Keratinocyte (primary cell): Measurements from ENCODE around the gene SLC25A21. TPM values are rescaled to one million over a fixed set of nuclear protein-coding genes. Genes with fewer than 3 reads are reported as not detected.

ENCODE experiments used
- DNase-seq: peaks from one replicate; pipeline ENCODE4 v3.0.0-alpha.2; 2011; ENCODE audit warnings: low read depth, missing footprints, low spot score
- FAIRE-seq: peaks from 2 replicates; lab custom pipeline; 2011; peaks lifted over from hg19 to GRCh38; lab: Jason Lieb, UNC
- H2AFZ ChIP-seq: 2 replicates; pipeline ENCODE4 v1.6.0; 2012; ENCODE audit warnings: low read length, control low read depth, inconsistent platforms; ENCODE audit not compliant: control insufficient read depth
- H3K27ac ChIP-seq: 2 replicates; pipeline ENCODE4 v1.5.1; 2011; ENCODE audit warnings: low read length; ENCODE audit not compliant: control insufficient read depth, insufficient read depth
- H3K27me3 ChIP-seq: 3 replicates; pipeline ENCODE4 v1.6.0; 2011; ENCODE audit warnings: low read length; ENCODE audit not compliant: control insufficient read depth, insufficient read depth; ENCODE audit errors: extremely low read depth
- H3K36me3 ChIP-seq, 2 experiments: 2 replicates in 1 of 2; 3 replicates in 1 of 2; pipeline ENCODE4 v1.5.1; 2011; ENCODE audit warnings: low read length in 2 of 2, mild to moderate bottlenecking in 1 of 2; ENCODE audit not compliant: control insufficient read depth in 2 of 2, insufficient read depth in 2 of 2; ENCODE audit errors: extremely low read depth in 1 of 2
- H3K4me1 ChIP-seq: 3 replicates; pipeline ENCODE4 v1.5.1; 2011; ENCODE audit warnings: low read length; ENCODE audit not compliant: control insufficient read depth, insufficient read depth; ENCODE audit errors: extremely low read depth
- H3K4me2 ChIP-seq: 3 replicates; pipeline ENCODE4 v1.6.0; 2011; ENCODE audit warnings: low read depth, low read length; ENCODE audit not compliant: control insufficient read depth, insufficient read depth; ENCODE audit errors: extremely low read depth
- H3K4me3 ChIP-seq, 3 experiments: fragments of 200-600 bp in 1 of 3; sonication (generic) in 1 of 3; 2 replicates in 2 of 3; 3 replicates in 1 of 3; pipeline ENCODE4 v1.5.1; 2011 to 2016; ENCODE audit warnings: low read length in 3 of 3, mild to moderate bottlenecking in 3 of 3, control low read depth in 2 of 3, inconsistent platforms in 1 of 3, low read depth in 1 of 3, mixed read lengths in 1 of 3, mixed run types in 1 of 3, moderate library complexity in 1 of 3; ENCODE audit not compliant: control insufficient read depth in 2 of 3, insufficient read depth in 2 of 3; ENCODE audit errors: extremely low read depth in 1 of 3
- H3K79me2 ChIP-seq: 2 replicates; pipeline ENCODE4 v1.6.0; 2012; ENCODE audit warnings: low read length; ENCODE audit not compliant: control insufficient read depth, insufficient read depth
- H3K9ac ChIP-seq: 3 replicates; pipeline ENCODE4 v1.6.0; 2011; ENCODE audit warnings: low read length; ENCODE audit not compliant: control insufficient read depth, insufficient read depth; ENCODE audit errors: extremely low read depth
- H3K9me1 ChIP-seq: 3 replicates; pipeline ENCODE4 v1.6.0; 2011; ENCODE audit warnings: low read length; ENCODE audit not compliant: control insufficient read depth, insufficient read depth; ENCODE audit errors: extremely low read depth
- H3K9me3 ChIP-seq: 2 replicates; pipeline ENCODE4 v1.5.1; 2012; ENCODE audit warnings: low read depth, low read length; ENCODE audit not compliant: control insufficient read depth
- H4K20me1 ChIP-seq: 3 replicates; pipeline ENCODE4 v1.6.0; 2011; ENCODE audit warnings: low read length; ENCODE audit not compliant: control insufficient read depth, insufficient read depth; ENCODE audit errors: extremely low read depth
- CTCF ChIP-seq, 3 experiments: IDR thresholded peaks in 1 of 3; conservative IDR thresholded peaks in 1 of 3; optimal IDR thresholded peaks in 1 of 3; 2 replicates in 2 of 3; 3 replicates in 1 of 3; pipeline versions ENCODE3 to v1.5.1; 2011; ENCODE audit warnings: low read length in 3 of 3, mild to moderate bottlenecking in 3 of 3, moderate library complexity in 2 of 3, control low read depth in 1 of 3, inconsistent platforms in 1 of 3; ENCODE audit not compliant: insufficient read depth in 2 of 3; ENCODE audit errors: extremely low read depth in 1 of 3
- EZH2 ChIP-seq: IDR thresholded peaks from one replicate; pipeline ENCODE4 v1.6.1; 2012; ENCODE audit warnings: inconsistent platforms, mild to moderate bottlenecking, low read length, moderate library complexity
- dilution Hi-C: fragments of 300-500 bp; cut with MboI; formaldehyde crosslinking; loops from one replicate; pipeline ENCODE4 v1.7.0; 2020; ENCODE audit warnings: low sequenced_read_pairs; ENCODE audit not compliant: extremely low pct_ligation_motif_present
- polyA plus RNA-seq, 5 experiments: library from polyadenylated mRNA; depleted of rRNA in 3 of 5; stranded (reverse) in 3 of 5; stranded (forward) in 1 of 5; unstranded in 1 of 5; fragments of >200 nt; gene quantifications; 1 replicate in 1 of 5; 2 replicates in 3 of 5; 3 replicates in 1 of 5; pipeline versions ENCODE4 v1.2.1 to v1.2.3, GENCODE V29; 2011 to 2012; ENCODE audit warnings: missing spikeins in 2 of 5, low read depth in 1 of 5, low replicate concordance in 1 of 5

SLC25A21 gene
- polyA plus RNA-seq, 1 donor (not counting 4 experiments of a cell fraction or from before 2014, with no cell fraction given) = 0.66 TPM

DNA sequence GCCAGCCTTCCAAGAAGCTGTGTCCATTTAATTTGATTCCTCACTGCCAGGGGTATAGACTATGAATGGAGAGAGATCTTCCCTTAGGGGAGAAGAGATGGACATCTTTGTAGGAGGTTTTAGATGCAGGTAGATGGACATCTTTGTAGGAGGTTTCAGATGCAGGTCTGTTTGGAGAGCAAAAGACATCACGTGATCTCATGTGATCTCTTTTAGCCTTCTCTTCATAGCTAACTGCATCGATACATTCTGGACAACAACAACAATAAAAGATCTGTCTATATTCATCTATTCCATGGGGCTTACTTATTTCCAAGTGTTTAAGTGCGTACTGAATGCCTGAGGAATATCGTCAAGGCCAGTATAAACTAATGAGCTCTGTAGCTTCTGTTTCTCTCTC is 347.6 kb downstream of the SLC25A21 start:
- Histone ChIP-seq H4K20me1 (no peaks in the 10 kb centered on the region), H3K4me3 (no peak overlapping the region), H3K27ac (no peak overlapping the region), H3K79me2 (no peaks in the 10 kb centered on the region), H3K9ac (no peak overlapping the region), H3K9me1 (no peaks in the 10 kb centered on the region), H3K9me3 (no peaks in the 10 kb centered on the region), H3K4me1 (peaks cover 16% of the 10 kb centered on the region), H3K27me3 (no peaks in the 10 kb centered on the region), H3K36me3 (no peaks in the 10 kb centered on the region), H3K4me2 (no peak overlapping the region), H2AFZ (no peak overlapping the region)
- dilution Hi-C loops = no loop called here
- TF ChIP-seq EZH2 (no peak), CTCF (optimal IDR thresholded peaks at IDR 0.05 in 1 of 3, IDR thresholded peaks at IDR 0.05 in 1 of 3, conservative IDR thresholded peaks at IDR 0.05 in 1 of 3; ENCODE audit: extremely low read depth in 1 of 3, insufficient read depth in 2 of 3, low read length in 3 of 3) (no peak)
- no peak for DNase-seq
- FAIRE-seq = no peak

DNA sequence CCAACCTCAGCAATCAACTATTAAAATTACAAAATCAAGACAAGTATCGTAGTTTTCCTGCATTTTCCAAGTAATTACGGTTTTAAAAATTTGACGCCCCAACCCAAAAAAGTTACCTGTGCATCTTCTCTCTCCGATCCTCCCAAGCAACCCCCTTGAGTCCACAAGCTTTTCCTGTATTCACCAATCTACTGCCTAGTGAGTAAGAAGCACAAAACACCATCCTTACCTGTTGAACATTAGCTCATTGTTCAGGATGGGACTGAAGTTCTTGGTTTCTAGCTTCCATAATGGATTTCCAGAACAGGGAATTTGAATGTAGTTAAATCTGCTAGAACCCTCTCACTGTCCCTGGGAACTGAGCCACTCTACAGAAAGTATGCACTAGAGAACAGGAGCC is 348.8 kb downstream of the SLC25A21 start:
- DNase-seq (no peak), FAIRE-seq (no peak)
- H3K27me3 ChIP-seq = no peaks in the 10 kb centered on the region
- TF ChIP-seq CTCF (optimal IDR thresholded peaks at IDR 0.05 in 1 of 3, IDR thresholded peaks at IDR 0.05 in 1 of 3, conservative IDR thresholded peaks at IDR 0.05 in 1 of 3; ENCODE audit: extremely low read depth in 1 of 3, insufficient read depth in 2 of 3, low read length in 3 of 3) = no peak
- TF ChIP-seq EZH2 = no peak
- H3K9me3 ChIP-seq = no peaks in the 10 kb centered on the region
- H4K20me1 ChIP-seq = no peaks in the 10 kb centered on the region
- no peak overlapping the region for H3K9ac ChIP-seq
- no peak overlapping the region for H2AFZ ChIP-seq
- H3K4me2 ChIP-seq = no peak overlapping the region
- H3K4me3 ChIP-seq = no peak overlapping the region
- no peaks in the 10 kb centered on the region for H3K9me1 ChIP-seq
- dilution Hi-C loops = no loop called here
- peaks cover 16% of the 10 kb centered on the region for H3K4me1 ChIP-seq
- no peaks in the 10 kb centered on the region for H3K36me3 ChIP-seq
- H3K79me2 ChIP-seq = no peaks in the 10 kb centered on the region
- no peak overlapping the region for H3K27ac ChIP-seq
